Epithelial cell of prostate (primary cell): ENCODE measurements around the gene MEG3.

Source experiments
- DNase-seq: peaks from one replicate; pipeline ENCODE4 v3.0.0-alpha.2; 2011; ENCODE audit warnings: low read depth, low spot score
- H3K27ac ChIP-seq: fragments of 450-650 bp; 2 replicates; pipeline ENCODE4 v1.5.1; 2017; ENCODE audit warnings: mild to moderate bottlenecking

The MEG3 gene

DNA sequence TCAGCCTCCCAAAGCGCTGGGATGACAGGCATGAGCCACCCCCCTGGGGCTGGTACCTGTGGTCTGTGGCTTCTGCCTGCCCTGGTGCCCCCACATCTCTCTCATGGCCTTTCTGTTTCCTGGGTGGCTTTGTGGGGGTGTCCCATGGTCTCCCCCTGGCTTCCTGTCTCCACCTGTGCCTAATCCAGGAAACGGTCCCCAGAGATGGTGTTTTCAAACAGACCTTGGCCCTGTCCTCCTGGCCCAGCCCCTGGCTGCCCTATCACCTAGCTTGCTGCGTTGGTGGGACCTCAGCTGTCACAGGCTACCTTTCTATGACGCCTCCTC, 18.1 kb downstream of the MEG3 start:
- DNase-seq = no peak
- H3K27ac ChIP-seq = no peak overlapping the region

DNA sequence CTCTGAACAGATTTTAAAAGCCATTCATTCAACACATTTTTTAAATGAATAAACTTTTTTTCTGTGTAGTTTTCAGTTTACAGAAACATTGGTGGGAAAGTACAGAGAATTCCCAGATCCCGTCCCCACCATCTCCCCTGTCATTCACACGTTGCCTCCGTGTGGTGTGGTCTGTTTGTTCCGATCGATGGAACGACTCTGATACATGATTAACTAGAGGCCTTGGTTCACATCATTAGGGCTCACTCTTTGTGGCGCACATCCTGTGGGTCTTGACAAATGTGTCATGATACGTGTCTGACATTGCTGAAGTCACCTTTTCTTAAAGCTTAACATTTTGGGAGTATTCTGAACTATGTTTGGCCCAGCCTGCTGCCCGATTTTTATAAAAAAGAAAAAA, 18.5 kb downstream of the MEG3 start:
- no peak for DNase-seq
- H3K27ac ChIP-seq = no peak overlapping the region

- H3K27ac ChIP-seq = no peak overlapping the region
- no peak for DNase-seq
Measured at GRCh38 chr14:100844846-100845245, 18.9 kb downstream of the MEG3 start.

DNA sequence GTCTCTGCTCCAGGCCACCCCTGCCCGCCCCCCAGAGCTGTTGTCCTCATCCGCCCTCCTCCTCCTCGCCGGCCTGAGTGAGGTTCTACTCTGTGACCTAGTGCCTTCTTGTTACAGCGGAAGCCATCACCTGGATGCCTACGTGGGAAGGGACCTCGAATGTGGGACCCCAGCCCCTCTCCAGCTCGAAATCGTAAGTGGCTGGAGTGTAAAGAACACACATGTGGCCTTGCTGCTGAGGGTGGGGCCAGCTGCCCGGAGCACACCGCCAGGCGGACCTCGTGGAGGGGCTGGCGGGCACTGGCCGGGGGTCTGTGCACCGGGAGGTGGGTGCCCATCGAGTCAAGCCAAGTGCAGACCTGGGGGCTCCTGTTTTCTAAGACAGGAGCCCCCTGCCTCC, 19.4 kb downstream of the MEG3 start:
- DNase-seq = no peak
- no peak overlapping the region for H3K27ac ChIP-seq

DNA sequence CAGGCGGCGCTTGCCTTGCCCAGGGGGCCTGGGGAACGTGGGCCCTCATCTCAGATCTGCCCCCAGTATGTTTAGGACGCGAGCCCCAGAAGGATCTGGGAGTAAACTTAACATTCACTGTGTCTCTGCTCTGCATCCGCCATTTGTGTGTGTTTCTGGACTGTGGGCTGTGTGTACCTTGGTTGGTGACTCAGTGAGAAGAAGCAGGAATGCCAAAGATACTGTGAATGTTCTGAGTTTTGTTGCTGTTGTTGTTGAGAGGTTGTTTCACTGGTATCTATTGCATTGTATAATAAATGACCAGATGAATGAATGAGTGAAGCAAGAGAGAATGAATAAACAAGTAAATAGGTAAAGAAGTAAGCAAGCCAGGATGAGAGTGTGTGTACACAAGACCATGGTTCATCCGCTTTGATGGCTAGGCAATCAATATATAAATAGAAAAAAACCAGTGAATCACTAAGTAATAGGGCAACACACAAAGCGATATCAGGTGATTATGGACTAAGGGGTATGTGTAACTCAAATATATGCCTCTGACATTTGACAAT, 20.5 kb downstream of the MEG3 start:
- H3K27ac ChIP-seq = no peak overlapping the region
- DNase-seq = no peak

GRCh38 chr14:100849115-100849781, 23.3 kb downstream of the MEG3 start:
- DNase-seq = no peak
- H3K27ac ChIP-seq = no peak overlapping the region

DNA sequence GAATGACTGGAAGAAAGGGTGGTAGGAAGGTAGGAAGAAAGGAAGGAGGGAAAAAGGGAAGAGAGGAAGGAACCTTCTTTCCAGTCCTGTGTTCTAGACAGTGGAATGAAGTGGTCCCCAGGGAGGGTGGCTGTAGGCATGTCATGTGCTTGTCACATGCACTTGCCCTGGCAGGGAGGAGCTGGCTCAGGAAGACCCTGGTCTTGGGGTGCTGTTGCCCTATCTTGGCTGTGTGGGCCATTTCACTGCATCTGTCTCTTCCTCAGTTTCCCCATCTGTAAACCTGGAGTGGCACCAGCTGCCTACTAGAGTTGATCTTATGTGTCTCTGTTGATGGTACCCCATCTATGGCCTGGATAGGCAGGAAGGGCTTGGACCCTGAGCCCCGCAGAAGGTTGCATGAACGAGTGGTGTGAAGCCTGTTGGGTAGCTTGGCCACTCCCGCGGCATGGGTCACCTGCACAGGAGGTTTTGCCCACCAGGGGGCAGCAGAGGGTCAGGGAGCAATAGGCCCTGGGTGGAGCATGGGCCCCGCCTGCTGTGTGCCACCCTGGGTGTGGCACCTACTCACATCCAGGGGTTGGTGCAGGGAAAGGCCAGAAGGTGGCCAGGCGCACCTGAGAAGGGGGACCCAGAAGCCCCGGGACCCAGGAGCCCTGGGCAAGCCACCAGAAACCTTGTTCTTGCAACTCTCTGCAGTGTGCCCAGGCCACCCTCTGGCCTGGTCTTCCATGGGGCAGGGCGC, 25.1 kb downstream of the MEG3 start:
- DNase-seq = no peak
- no peak overlapping the region for H3K27ac ChIP-seq

- no peak for DNase-seq
- H3K27ac ChIP-seq = no peak overlapping the region
Measured at GRCh38 chr14:100851586-100851916, 25.6 kb downstream of the MEG3 start.

DNA sequence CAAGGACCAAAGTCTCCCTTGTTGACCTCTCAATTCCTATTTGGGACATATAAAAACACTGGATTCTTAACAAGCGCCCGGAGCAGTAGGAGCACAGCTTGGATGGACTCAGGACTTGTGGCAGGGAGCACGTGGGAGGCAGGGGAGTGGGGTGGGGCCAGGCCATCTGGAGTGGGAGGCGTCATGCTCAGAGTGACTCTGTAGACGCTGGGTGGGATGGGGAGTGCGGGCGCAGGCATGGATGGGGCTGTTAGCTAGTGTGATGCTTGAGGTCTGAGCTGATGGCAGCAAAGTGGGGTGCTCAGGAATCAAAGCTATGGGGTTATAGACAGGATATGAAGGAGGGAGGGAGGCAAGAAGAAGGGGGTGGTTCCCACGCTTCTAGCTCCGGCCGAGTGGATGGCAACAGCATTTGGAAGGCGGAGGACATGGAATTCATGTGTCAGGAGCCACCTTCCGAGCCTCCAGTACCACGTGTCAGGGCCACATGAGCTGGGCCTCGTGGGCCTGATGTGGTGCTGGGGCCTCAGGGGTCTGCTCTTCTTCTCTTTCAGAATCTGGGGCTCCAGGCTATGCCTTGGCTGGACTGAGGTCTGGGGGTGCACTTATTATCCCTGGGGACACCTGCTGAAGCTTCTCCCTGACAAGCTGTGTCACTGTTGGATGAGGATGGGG, 26.2 kb downstream of the MEG3 start:
- DNase-seq = no peak
- no peak overlapping the region for H3K27ac ChIP-seq

- no peak for DNase-seq
- H3K27ac ChIP-seq = no peak overlapping the region
Measured at GRCh38 chr14:100854435-100854834, 28.5 kb downstream of the MEG3 start.

DNA sequence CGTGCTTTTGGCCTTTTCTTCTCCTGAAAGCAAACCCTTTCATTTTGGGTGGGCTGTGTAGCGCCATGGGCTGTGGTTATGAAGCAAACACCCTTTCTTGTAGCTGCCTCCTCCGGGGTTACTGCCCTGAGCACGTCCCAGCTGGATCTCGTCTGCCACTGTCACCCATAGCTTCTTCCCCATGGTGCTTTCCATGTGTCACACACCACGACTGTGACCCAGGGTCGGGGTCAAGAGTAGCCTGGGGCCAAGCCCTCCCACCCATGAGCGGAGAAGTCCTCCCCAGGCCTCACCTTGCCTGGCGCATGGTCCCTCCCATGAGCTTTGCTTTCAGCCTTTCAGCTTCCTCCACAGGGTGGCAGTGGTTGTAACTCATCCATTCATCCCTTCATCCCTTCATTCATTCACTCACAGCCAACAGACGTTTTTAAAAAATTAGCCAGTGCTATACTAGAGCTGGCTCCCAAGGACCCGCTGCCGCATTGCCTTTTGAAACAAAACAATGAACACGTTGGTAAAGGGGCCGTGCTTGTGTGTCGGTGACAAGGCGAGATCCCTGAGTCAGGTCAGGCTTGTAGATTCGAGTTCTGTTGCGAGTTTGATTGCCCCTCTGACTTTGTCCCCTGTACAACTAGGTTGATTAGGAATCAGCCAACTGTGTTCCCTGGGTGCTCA, 29.5 kb downstream of the MEG3 start:
- no peak overlapping the region for H3K27ac ChIP-seq
- DNase-seq = no peak

DNA sequence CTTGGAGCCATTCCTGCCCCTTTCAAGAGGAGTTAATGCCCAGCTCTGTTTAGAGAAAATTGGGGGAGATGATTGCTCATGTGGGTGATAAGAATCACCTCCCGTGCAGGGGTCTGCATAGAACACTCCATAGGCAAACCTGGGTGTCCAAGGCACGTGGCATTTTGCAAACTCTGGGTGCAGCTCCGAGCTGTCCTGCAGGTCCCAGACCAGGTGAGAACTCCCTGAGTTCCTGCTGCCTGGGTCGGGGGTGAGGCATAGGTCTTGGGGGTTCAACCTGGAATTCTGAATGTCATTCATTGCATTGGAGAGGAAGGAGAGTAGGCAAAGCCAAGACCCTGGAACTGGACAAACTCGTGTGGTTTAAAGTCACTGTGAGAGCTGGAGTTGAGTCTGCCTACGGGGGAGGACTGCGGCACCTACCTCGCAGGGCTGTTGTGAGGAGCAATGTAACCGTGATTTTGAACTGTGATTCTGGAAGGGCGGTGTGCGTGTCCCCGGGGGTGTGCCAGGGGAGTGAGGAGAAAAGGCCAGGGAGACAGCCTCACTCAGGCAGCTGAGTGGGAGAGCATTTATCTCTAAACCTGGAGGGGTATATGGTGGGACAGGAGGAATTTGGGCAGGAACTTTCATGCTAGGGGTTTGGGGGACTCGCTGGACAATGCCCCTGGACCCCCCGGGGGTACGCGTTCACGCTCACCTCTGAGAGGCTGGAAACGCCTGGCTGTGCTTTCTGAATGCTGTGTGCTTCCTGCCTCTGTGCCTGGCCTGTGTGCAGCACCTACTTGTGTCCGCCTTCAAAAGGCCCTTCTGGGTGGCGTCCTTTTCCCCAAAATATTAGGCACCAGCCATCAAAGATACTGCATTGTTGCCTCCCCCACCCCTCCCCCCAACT, 30.4 kb downstream of the MEG3 start:
- no peak overlapping the region for H3K27ac ChIP-seq
- DNase-seq = no peak

DNA sequence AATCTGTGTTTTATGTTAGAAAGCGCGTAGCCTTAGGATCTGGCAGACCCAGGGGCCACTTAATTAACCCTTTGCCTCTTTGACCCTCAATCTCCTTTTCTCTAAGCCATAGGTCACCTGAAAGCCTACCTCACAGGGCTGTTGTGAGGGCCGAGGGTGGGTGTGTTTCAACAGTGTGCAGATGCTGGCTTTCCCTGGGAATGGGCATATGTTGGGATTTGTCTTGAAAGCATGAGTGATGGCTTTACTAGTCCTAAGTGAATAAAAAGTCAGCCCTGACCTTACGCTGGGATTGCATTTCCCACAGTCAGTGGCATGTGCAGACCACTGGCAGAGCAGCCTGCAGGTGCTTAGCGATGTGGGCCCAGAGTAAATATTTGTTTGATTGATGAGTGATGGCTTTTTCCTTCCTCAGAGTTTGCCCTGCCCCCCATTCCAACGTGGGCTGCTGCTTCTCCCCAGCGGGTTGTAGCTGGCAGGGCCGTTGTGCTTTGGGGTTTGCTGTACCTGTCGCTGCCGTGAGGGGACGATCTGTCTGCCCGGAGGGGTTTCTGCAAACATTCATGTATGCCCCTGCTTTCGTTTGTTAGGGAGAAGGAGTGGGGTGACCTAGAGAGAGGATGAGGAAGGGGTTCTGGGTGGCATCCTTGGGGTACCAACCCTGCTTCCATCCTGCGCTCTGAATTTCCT, 31.5 kb downstream of the MEG3 start:
- H3K27ac ChIP-seq = no peak overlapping the region
- DNase-seq = no peak

- DNase-seq = no peak
- H3K27ac ChIP-seq = no peak overlapping the region
Measured at GRCh38 chr14:100857923-100858837, 32.3 kb downstream of the MEG3 start.

- no peak for DNase-seq
- no peak overlapping the region for H3K27ac ChIP-seq
Measured at GRCh38 chr14:100858838-100859220, 32.9 kb downstream of the MEG3 start.

GRCh38 chr14:100859781-100860180, 33.9 kb downstream of the MEG3 start:
- no peak overlapping the region for H3K27ac ChIP-seq
- no peak for DNase-seq

DNA sequence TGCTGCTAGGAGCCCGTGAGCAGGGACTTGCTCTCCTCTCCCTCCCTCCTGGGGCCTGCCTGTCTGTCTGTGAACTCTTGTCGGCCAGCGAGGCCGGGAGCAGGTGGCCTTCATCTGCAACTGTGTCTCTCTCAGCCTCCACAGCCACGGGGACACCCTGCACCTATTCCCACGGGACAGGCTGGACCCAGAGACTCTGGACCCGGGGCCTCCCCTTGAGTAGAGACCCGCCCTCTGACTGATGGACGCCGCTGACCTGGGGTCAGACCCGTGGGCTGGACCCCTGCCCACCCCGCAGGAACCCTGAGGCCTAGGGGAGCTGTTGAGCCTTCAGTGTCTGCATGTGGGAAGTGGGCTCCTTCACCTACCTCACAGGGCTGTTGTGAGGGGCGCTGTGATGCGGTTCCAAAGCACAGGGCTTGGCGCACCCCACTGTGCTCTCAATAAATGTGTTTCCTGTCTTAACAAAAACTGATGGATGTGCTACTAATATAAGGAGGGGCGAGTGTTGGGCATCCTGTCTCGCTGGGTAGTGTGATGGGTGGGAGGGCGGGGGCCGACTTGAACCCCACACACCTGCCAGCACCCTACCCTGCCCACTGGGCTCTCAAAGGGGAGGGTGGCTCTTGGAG, 34.8 kb downstream of the MEG3 start:
- no peak overlapping the region for H3K27ac ChIP-seq
- DNase-seq = no peak
